ENCODE results near the gene TRAPPC2L. TPM values are rescaled to one million over a fixed set of nuclear protein-coding genes. Genes with fewer than 3 reads are reported as not detected.

The TRAPPC2L gene
- total and polyA plus RNA-seq, 3 experiments from 2014 or later, result 90.0 to 106 (median 104) TPM

DNA sequence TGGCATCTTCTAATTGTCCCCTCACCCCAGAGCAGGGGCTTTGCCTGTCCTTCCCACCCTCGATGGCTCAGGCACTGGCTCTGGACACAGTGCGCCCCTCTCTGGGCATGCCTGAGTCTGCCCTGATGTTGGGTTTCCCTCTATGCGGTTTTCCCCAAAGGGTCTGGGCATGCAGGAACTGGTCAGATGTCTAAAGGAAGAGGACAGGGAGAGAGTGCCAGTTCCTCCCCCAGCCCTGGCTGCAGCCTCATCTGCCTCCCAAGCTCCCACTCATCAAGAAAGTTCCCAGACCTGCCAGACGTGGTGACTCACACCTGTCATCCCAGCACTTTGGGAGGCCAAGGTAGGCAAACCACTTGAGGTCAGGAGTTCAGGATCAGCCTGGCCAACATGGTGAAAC lies 50.8 kb downstream of the TRAPPC2L start:
- CTCF ChIA-PET, result no interaction called here
- H3K36me3 ChIP-seq (ENCODE audit: insufficient read depth, low read length), result no peaks in the 10 kb centered on the region
- no peaks in the 10 kb centered on the region for H3K9me3 ChIP-seq (ENCODE audit: low read length)
- H3K4me1 ChIP-seq (ENCODE audit: insufficient read depth, low read length), result no peaks in the 10 kb centered on the region
- POLR2A ChIA-PET, result no interaction called here
- DNase-seq, result no peak
- H3K4me1 Mint-ChIP-seq, result peaks cover 0 to 2% (median 0%) of the 10 kb centered on the region in 3 donors
- H3K4me3 ChIP-seq (ENCODE audit: low read length), result no peak overlapping the region
- no peaks in the 10 kb centered on the region for H3K27me3 ChIP-seq (ENCODE audit: insufficient read depth, low read length, poor library complexity, severe bottlenecking)
- H3K27ac ChIP-seq (ENCODE audit: low read depth, low read length), result no peak overlapping the region
- H3K4me3 Mint-ChIP-seq, result no peak overlapping the region
- no peak overlapping the region for H3K27ac Mint-ChIP-seq
- H3K27me3 Mint-ChIP-seq, result peaks cover 2 to 4% of the 10 kb centered on the region in 2 donors
- H3K9me3 Mint-ChIP-seq, result no peaks in the 10 kb centered on the region
- H3K36me3 Mint-ChIP-seq, result no peaks in the 10 kb centered on the region

DNA sequence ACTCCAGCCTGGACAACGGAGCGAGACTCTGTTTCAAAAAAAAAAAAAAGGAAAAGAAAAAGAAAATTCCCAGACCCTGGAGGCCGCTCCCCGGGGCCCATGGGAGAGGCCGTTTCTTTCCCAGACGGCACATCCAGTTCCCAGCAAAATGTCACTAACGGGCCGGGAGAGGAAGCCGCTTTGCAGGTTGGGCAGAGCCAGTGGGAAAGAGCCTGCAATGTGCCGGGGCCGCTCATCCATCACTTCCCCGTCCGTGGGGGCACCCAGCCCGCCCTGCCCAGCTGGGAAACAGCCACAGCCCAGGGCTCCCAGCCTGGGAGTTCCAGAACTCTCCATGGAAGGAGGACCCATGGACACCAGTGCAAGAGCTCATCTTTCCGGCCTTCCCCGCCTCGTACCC lies 51.4 kb downstream of the TRAPPC2L start:
- Mint-ChIP-seq H3K27ac (no peak overlapping the region), H3K36me3 (no peaks in the 10 kb centered on the region), H3K9me3 (no peaks in the 10 kb centered on the region), H3K27me3 (peaks cover 2 to 4% of the 10 kb centered on the region in 2 donors), H3K4me1 (no peaks in the 10 kb centered on the region), H3K4me3 (no peak overlapping the region)
- Histone ChIP-seq H3K27me3 (ENCODE audit: insufficient read depth, low read length, poor library complexity, severe bottlenecking) (no peaks in the 10 kb centered on the region), H3K4me1 (ENCODE audit: insufficient read depth, low read length) (no peaks in the 10 kb centered on the region), H3K27ac (ENCODE audit: low read depth, low read length) (no peak overlapping the region), H3K9me3 (ENCODE audit: low read length) (no peaks in the 10 kb centered on the region), H3K36me3 (ENCODE audit: insufficient read depth, low read length) (no peaks in the 10 kb centered on the region), H3K4me3 (ENCODE audit: low read length) (no peak overlapping the region)
- CTCF ChIA-PET, result no interaction called here
- POLR2A ChIA-PET, result no interaction called here
- DNase-seq, result no peak

DNA sequence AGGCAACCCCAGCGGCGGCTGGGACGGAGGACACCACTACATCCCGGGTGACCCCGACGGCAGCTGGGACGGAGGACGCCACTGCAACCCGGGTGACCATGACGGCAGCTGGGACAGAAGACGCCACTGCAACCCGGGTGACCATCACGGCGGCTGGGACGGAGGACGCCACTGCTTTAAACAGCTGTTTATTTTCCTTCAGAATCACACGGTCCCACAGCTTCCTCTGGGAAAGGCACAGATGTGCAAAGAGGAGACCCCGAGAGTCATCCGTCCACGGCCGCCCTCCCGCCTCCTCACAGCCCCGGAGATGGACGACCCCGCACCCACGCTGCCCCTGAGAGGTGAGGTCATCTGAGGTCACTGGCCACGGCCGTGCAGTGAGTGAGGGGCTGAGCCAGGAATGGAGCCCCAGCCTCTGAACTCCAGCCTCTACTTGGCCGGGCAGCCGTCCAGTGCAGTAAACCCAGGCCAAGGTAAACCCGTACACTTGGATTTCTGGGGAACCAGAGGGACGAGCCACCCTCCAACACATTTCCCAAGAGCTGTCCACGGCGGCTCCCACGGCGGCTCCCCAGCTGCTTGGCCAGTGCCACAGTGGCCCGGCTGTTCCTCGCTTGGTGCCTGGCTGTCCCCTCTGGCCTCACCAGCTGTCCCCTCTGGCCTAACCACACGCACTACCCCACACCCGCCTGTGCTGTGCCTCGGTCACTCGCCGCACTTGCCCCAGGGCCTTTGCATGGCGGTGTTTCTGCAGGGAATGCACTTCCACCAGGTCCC lies 52.7 kb downstream of the TRAPPC2L start:
- CTCF ChIA-PET, result no interaction called here

DNA sequence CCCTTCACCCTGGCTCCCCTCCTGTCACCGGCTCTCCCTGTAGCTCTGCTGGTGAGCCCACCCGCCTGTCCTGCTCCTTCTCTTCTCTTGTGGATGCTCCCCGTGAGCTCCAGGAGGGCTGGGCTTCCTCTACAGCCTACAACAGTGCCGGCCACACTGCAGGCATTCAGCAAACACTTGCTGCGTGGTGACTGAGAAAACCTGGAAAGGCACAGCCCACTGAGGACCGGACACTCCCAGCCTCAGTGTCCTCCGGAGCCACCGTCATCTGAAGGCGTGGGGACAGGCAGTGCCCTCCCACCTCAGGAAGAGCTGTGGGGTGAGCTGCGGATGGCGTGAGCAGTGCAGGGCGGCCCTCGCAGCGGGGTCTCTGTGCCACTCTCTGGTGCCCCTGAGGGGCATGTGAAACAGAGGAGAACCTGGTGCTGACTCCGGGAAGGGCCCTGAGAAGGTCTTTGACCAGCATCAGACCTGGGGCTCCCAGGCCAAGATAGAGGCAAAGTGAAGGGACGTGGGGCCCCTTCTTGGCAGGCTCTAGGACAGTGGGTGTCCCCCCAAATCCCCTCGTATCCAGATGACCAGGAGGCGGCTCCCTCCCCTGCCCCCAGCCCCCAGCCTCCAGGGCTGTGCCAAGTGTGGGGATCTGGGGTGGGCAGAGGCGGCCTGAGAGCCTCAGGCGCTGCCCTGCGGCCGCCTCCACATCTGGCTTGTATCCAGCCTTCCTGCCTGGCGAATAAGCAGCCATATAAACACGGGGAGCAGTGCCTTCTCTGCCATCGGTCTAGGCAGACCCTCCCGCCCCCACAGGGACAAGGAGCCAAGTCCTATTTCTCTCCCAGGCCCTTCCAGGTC lies 53.6 kb downstream of the TRAPPC2L start:
- Mint-ChIP-seq H3K9me3 (no peaks in the 10 kb centered on the region), H3K27ac (no peak overlapping the region), H3K4me1 (no peaks in the 10 kb centered on the region), H3K4me3 (no peak overlapping the region), H3K27me3 (peaks cover 2 to 9% of the 10 kb centered on the region in 2 donors), H3K36me3 (no peaks in the 10 kb centered on the region)
- Histone ChIP-seq H3K27ac (ENCODE audit: low read depth, low read length) (no peak overlapping the region), H3K9me3 (ENCODE audit: low read length) (no peaks in the 10 kb centered on the region), H3K4me1 (ENCODE audit: insufficient read depth, low read length) (no peaks in the 10 kb centered on the region), H3K27me3 (ENCODE audit: insufficient read depth, low read length, poor library complexity, severe bottlenecking) (no peaks in the 10 kb centered on the region), H3K36me3 (ENCODE audit: insufficient read depth, low read length) (no peaks in the 10 kb centered on the region), H3K4me3 (ENCODE audit: low read length) (no peak overlapping the region)
- CTCF ChIA-PET, result no interaction called here
- DNase-seq, result no peak
- POLR2A ChIA-PET, result no interaction called here

More for the DNA sequence above, 52.7 kb downstream of the TRAPPC2L start:
- H3K4me3 Mint-ChIP-seq, result no peak overlapping the region
- Histone ChIP-seq H3K4me3 (ENCODE audit: low read length) (no peak overlapping the region), H3K27ac (ENCODE audit: low read depth, low read length) (no peak overlapping the region), H3K27me3 (ENCODE audit: insufficient read depth, low read length, poor library complexity, severe bottlenecking) (no peaks in the 10 kb centered on the region), H3K4me1 (ENCODE audit: insufficient read depth, low read length) (no peaks in the 10 kb centered on the region), H3K36me3 (ENCODE audit: insufficient read depth, low read length) (no peaks in the 10 kb centered on the region), H3K9me3 (ENCODE audit: low read length) (no peaks in the 10 kb centered on the region)
- POLR2A ChIA-PET, result no interaction called here
- H3K4me1 Mint-ChIP-seq, result no peaks in the 10 kb centered on the region
- H3K9me3 Mint-ChIP-seq, result no peaks in the 10 kb centered on the region
- H3K27me3 Mint-ChIP-seq, result peaks cover 2 to 9% of the 10 kb centered on the region in 2 donors
- DNase-seq, result no peak
- no peaks in the 10 kb centered on the region for H3K36me3 Mint-ChIP-seq
- no peak overlapping the region for H3K27ac Mint-ChIP-seq

DNA sequence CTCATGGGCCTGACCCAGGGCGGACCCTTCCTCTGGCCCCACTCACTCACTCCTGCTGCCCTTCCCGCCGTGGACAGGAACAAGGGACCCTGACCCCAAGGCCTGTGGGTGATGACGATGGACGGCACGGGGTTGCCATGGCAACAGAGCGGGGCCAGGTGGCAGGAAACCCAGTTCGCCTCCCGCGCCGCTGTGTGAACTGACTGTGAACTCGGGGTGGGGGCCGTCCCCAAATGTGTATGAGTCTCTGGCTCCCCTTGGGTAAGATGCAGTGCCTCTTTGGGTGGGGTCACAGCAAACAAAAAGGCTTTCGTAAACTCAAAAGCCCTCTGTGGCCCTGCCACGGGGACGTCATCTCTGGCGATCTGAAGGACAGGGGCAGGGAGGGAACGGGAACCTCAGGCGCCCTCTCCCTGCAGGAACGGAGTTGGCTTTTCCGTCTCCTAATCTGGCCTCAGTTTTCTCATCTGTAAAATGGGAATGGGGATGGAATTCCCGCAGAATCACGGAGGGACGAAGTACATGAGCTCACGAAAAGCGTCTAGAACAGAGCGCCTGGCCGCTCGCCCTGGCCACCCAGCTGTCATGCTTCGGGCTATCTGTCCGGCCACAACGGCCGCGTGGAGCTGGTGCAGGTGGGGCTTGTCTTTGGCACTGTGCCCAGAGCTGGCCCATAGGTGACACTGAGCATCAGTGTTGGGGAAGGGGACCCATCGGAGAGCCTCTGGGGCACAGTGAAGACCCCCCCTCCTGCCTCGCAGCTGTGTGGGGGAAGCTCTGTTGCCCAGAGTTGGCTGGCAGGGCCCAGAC lies 54.4 kb downstream of the TRAPPC2L start:
- Mint-ChIP-seq H3K4me3 (no peak overlapping the region), H3K27me3 (peaks cover 3 to 9% of the 10 kb centered on the region in 2 donors), H3K36me3 (no peaks in the 10 kb centered on the region), H3K27ac (no peak overlapping the region), H3K4me1 (no peaks in the 10 kb centered on the region), H3K9me3 (no peaks in the 10 kb centered on the region)
- CTCF ChIA-PET, result no interaction called here
- Histone ChIP-seq H3K36me3 (ENCODE audit: insufficient read depth, low read length) (no peaks in the 10 kb centered on the region), H3K4me3 (ENCODE audit: low read length) (no peak overlapping the region), H3K4me1 (ENCODE audit: insufficient read depth, low read length) (no peaks in the 10 kb centered on the region), H3K27me3 (ENCODE audit: insufficient read depth, low read length, poor library complexity, severe bottlenecking) (no peaks in the 10 kb centered on the region), H3K9me3 (ENCODE audit: low read length) (no peaks in the 10 kb centered on the region), H3K27ac (ENCODE audit: low read depth, low read length) (no peak overlapping the region)
- no peak for DNase-seq
- POLR2A ChIA-PET, result no interaction called here

DNA sequence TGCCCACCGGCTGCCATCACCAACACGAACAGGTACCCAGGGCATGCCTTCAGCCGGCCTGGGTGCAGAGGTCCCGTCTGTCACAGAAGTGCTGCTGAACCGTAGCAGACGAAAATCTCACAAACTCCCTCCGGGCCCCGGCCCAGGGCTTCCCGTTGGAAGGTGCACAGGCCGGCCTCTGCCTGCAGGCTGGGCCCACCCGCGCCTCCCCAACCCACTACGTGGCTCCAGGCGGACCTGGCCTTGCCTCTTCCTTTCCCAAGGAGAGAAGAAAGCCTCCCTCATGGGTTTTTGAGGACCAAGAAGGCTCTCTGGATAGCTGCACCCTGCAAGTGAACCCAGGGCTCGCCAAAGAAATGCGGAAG lies 55.0 kb downstream of the TRAPPC2L start:
- Mint-ChIP-seq H3K4me3 (no peak overlapping the region), H3K36me3 (no peaks in the 10 kb centered on the region), H3K4me1 (no peaks in the 10 kb centered on the region), H3K27me3 (peaks cover 5 to 9% of the 10 kb centered on the region in 2 donors), H3K27ac (no peak overlapping the region), H3K9me3 (no peaks in the 10 kb centered on the region)
- Histone ChIP-seq H3K27me3 (ENCODE audit: insufficient read depth, low read length, poor library complexity, severe bottlenecking) (no peaks in the 10 kb centered on the region), H3K27ac (ENCODE audit: low read depth, low read length) (no peak overlapping the region), H3K4me1 (ENCODE audit: insufficient read depth, low read length) (no peaks in the 10 kb centered on the region), H3K9me3 (ENCODE audit: low read length) (no peaks in the 10 kb centered on the region), H3K36me3 (ENCODE audit: insufficient read depth, low read length) (no peaks in the 10 kb centered on the region), H3K4me3 (ENCODE audit: low read length) (no peak overlapping the region)
- ChIA-PET POLR2A (no interaction called here), CTCF (no interaction called here)
- no peak for DNase-seq

Data from CD8-positive, alpha-beta memory T cell (primary cell).